CD4-positive, alpha-beta T cell treated with Interferon alpha-2 for 1 hour (primary cell): ENCODE measurements around the gene GRID1.

Experiments
- DNase-seq, 2 donors: peaks; one replicate each; pipeline ENCODE4 v3.0.0-alpha.2; 2020 to 2022

Gene GRID1

DNA sequence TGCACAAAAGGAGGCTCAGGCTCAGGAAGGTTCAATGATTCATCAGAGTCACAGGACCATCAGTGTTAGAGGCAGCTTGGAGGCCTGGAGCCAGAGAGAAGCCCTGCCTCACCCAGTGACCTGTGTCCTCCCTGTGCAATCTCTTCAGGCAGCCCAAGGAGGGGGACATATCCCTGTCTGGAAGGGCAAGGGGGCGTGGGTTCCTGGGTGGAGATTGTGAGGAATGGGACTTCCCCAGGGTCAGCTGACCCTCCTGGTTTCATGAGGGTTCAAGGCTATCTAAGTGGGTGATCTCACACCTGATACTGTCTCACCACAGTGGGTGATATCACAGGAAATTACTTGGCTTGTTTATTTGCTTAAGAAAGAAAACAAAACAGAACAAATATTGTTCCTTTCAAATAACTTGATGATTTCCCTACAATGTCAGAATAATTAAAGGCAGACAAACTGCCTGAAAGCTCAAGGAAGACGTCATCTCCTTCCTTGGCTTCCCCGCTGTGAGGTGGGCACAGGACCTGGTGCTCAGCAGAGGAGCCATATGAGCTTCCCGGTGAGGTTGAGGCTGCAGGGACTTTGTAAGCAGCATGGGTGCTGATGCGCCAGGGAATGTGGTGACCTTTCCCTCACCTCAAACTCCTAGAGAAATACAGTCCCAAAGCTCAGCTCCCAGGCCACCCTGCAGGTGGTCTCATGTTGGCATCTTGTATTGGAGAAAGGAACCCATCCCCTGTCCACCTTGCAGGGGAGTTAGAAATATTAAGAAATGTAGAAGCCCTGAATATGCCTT, 763.2 kb downstream of the GRID1 start:
- peak in 1 of 2 donors; percentile 12 for DNase-seq

DNA sequence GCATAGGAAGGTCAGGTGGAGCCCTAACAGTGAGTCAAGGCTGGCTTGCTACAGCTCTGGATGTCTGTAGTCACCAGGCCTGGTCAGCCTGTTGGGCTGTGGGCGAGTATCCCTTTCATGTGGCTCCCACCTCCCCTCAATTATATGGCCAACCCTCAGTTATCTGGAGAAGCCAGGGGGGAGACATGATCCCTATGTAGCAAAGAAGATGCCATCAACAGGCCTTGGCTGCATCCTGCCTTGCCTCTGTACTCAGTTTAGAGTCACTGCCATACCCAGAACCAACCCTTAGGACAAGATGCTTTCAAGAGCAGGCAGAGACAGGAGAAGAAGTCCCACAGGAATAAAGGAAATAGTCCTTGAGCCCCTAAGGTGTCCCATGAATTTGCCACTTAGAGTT, 763.9 kb downstream of the GRID1 start:
- no peak for DNase-seq

DNA sequence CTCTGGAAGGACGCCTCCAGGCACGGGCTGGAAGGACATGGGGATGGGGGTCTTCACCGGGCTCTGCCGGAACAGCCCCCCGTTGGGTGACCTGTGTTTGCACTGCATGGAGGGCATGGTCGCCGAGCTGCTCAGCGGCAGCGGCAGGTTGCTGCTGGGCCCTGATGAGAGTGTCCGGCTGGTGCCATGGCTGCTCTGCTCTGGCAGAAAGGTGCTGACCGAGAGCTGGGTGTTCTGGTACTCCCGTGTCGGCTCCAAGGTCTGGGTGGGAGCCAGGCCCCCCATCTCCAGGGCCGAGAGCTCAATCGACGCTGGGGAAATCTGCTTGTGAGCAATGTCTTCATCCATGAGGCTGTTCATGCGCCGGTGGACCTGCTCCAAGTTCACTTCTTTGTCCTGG, 764.3 kb downstream of the GRID1 start:
- DNase-seq: no peak

DNA sequence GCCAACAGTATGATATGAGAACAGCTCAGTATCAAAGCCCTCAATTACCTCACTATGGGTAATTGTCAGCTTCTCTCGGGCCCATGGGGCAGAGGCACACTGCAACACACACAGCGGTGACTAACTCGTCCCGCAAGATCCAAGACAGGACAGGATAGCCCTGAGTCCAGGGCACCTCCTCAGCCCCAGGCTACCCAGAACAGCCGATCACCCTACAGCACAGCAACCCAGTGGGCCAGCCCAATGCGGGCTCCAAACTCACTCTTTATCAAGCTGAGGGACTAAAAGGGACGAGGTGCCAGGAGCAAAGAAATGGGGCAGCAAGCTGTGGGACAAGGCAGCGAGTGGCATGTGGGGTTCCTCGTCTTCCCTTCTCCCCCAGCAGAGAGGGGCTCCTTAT, 765.1 kb downstream of the GRID1 start:
- no peak for DNase-seq

DNA sequence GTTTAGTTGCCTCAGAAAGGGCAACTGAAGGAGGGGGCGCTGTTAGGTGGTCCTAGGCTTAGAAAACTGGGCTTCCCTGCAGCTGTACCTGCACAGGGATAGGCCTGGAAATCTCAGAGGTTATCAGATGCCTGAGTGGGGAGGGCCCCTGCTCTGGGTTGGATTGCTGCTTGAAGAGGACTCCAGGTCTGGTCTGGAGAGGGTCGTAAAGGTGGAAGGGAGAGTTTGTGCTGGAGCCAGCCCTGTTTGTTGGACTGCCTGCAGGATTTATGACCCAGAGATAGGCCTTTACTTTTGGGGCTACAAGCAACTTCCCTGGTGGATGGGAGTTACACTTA, 765.9 kb downstream of the GRID1 start:
- no peak for DNase-seq

DNA sequence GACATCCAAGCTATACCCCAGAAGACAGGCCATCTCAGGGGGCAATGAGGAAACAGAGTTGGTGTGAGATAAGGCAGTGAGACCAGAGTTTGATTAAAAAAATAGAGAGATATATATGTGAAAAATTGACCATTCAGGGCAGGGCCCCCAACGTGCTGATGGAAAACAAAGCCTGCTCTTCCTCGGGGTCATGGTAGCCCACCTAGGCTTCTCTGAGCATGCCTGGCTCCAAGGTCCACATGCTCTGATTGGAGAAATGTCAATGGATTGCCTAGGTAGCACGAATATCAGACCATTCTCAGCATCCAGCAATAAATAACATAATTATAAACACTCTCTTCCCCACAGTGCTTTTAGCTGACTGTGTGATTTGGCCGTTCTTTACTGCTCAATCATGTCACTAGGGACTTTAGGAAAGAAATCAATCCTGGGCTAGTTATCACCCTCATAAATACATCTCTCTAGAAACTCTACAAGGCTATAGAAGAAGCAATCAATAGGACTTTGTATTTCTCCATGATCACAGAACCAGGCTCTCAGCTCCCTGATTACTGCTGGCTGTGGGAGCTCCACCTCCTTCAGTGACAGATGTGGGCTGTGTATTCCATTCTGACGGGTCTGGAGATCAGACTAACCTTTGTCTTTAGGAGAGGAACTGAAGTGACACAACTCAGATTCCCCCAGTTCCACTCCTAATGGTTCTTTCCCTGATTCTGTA, 766.4 kb downstream of the GRID1 start:
- no peak for DNase-seq

DNA sequence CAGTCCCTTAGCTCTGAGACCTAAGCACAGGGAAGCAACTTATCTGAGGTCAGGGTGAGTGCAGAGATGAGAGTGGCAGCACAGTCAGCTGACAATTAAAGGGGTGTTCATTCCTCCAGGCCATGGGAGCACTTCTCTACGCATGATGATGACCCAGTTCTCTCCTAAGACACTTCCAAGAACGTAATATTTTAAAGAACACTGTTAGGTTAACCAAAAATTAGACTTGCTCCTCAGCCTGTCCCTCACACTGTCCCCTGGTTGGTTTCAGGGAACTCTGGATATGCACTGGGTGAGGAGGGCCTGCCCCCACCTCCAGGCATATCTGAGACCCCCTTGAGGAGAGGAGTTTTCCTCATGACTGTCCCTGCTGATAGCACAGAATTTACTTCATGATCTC, 767.5 kb downstream of the GRID1 start:
- DNase-seq: no peak

DNA sequence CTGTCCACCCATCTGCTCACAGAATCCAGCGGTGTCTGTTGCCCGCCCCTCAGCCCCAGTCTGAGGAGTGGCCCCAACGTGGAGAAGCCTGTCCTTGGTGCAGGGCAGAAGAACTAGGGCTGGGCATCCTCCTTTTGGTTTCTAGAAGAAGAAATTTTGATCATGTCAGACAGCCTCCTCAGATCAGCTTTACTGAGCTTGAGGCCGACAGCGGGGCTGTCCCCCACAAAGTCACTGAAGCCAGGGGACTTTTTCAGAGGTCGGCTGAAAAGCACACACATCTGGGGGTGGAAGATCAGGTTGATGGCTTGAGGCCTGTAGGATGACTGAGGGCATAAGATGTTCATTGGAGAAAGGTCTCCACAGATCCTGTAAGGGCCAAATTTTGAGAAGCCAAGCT, 767.9 kb downstream of the GRID1 start:
- no peak for DNase-seq

DNA sequence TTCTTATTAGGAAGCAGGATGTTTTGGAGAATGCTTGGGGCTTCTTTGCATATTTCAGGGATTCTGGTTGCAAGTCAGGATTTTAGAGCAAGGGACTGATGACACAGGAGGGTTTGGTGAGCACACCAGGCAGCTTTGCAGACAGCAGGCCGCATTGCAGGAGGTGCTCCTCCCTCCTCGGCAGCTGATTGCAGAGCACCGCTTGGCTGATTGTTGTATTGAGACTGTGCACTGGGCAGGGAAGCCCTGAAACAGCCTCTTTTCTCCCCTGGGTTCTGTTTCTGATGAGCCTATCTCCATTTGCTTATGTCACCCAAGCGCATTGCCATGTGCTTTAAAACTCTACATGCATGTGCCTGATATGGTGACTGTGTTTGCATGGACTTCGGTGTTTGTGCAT, 769.6 kb downstream of the GRID1 start:
- DNase-seq: no peak

DNA sequence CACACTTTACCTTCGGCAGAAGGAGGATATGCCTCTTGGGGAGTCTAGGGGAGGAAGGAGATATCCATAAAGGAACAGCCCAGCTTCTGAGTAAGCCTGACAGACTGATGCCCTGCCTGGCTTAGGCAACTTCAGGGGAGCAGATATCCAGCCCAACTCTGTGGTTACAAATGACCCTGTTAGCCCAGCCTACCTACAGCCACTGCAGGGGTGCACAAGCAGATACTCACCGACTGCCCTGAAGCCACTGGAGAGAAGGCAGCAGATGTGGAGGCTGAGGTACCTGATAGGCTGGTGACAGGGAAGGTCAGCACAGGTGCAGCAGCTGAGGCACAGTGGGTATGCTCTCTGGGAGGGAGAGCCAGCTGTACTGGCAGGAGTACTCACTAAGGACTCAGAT, 770.2 kb downstream of the GRID1 start:
- DNase-seq: no peak

DNA sequence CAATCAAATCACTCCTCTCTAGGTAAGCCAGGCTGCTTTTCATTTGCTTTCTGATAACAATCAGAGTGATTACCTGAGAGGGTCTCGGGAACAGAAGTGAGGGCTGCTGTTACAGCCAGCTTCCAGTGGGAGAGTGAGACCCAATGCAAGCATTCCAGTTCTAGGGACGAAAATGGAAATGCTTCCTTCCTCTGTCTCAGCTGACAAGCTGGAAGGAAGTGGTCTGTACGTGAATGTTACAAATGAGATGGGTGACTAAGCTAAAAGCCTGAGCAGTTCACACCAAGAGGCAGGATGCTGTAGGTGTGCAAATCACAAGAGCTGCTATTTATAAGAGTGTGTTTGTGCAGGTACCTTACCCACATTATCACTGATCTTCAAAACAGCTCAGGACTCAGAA, 772.4 kb downstream of the GRID1 start:
- no peak for DNase-seq

DNA sequence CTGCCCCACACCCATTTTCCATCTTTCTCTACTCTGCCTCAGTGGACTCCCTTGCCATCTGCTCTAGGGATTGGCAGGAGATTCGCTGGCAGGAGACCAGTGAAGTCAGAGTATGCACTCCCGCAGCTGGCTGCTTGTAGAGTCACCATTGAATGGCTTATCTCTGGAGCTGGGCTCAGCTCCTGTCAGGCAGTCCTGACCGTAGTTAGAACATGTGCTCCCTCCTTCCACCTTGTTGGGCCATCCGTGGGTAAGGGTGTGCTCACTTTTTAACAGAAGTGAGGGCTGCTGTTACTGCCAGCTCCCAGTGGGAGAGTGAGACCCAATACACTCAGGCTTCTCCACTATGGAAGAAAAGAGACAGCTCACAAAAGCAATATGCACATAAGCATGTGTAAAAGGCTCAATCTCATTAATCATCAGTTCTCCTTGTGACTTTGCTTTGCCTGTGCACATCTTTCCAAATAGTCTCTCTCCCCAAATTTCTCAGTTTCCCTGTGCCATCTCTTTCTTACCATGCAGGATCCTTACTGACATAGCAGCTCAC, 773.3 kb downstream of the GRID1 start:
- DNase-seq: no peak

DNA sequence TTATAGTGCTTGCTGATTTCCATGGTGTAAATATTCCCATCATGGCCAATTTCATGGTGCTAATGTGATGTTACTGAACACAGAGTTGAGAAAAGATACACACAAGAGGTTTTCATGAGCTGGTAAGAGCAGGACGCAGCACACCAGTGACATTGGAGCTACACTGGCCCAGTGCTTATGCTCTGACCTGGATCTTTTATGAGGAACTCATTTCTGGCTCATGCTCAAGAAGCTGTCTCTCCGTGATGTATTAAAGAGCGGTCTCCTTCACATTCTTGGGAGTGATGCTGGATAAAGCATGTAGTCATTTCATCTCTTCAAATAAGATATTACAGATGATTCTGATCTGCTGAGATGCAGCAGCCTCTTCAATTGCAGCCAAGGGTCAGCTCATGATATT, 785.2 kb downstream of the GRID1 start:
- no peak for DNase-seq

DNA sequence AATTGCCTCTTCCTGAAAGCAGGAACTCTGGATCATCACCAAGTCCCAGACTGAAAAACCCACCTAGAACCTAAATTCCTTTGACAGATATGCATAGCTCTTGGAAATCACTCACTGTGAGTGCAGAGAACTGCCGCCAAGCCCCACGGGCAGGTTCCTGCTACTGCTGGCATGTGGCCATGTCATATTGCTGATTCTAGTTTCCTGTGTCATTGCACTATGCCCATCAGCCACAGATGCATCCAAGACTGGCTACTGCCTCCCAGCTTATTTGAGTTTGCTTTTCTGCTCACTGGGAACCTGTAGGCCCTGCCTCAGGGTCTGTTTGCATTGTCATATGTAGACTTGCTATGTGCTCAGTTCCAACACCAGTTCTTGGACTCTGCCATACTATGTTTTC, 786.0 kb downstream of the GRID1 start:
- no peak for DNase-seq

DNA sequence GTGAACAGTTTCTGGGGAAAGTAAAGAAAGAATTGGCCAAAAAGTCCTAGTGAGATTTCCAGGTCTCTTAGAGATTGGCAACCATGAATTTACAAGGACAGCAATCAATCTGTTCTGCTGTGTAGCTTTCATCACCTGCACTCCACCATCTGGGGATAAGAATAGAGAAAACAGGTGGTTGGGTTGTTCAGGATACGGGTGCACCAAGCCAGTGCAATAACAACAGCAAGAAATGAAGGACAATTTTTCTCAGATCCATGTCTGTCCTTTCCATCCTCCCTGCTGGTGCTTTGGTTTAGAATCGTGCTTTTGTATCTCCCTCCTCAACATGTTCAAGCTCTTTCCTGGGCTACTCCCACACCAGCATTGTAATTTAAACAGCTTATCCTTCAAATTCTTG, 787.7 kb downstream of the GRID1 start:
- DNase-seq: no peak

DNA sequence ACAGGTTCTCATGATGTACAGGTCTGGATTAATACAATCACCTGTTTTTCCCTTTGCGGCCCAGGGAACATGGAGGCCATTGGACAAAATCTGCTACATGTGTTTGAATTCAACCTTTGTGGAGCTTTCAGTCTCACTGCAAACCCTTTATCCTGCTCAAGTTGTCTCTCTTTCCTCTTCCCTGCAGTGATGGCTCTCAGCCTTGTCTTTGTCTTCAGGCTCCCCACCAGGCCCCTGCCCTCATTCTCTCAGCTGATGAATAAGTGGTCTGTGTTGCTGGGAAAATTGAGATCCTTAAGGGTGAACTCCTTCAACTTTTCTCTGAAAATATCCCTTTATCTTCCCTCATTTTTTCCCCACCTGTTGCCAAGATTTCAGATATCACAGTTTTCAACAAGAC, 791.2 kb downstream of the GRID1 start:
- no peak for DNase-seq

DNA sequence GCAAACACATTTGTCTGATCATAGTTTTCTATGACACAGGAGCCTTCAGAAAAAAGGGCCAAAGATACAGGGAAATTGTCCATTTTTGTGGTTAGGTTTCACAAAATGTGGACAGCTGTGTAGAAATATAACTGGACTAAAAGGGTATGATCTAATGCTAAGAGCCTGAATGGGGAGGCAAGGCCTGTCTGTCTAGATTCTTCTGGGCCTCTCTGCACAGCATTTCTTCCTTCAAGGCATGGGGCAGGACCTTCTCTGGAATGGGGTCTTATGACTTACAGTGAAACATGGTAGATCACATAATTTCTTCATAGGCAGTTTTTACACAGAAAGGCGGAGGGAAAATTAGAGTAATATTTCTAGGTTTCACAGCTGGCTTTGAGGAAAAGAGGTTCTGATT, 795.7 kb downstream of the GRID1 start:
- DNase-seq: no peak

DNA sequence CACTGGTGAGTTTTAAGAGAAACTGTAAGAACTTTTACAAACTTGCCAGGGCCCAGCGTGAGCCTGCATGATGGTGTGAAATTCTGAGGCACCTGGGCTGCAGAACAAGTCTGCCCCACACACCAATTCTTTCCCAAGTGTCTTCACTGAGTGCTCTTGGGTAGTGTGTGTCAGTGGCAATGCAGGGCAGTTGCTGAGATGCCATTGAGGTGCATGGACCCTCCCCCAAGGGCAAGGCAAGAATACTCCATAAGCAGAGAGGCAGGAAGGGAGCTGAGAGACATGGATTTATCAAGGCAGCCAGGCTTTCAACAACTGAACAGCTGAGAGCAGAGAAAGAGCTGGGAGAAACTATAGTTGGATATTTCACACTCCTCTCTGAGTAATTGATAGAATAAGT, 801.2 kb downstream of the GRID1 start:
- DNase-seq: no peak

DNA sequence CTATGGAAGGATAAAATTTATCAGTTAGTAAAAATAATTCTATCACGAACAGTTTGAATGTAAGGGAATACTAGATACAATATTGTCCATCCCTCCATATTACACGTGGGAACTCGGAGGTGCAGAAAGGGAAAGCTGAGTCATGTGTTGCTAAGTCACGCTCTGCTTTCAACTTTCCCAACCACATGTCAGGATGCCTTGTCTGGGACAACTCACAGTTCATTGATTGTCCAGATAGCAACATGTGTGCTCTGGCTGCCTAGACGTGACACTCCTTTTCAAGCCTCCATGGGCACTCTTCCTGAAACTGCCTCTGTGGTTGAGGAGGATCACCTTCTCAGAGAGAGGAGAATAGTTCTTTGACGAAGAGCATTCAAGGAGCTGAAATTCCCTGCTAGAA, 808.1 kb downstream of the GRID1 start:
- no peak for DNase-seq

DNA sequence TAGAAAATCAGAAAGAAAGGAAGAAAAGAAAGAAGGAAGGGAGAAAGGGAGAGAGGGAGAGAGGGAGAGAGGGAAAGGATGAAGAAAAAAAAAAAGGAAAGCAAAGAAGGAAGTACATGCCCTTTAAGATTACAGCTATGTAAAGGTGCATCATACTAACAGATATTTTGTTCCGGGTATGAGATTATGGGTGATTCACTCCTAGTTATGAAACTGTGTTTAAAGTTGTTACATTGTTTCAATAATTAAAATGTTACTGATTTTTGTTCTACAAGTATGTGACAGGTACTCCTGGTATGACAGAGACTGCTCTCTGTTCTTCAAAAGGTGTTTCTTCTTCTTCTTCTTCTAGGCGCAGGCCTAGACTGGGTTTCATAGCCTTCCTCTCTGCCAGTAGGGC, 808.9 kb downstream of the GRID1 start:
- no peak for DNase-seq

DNA sequence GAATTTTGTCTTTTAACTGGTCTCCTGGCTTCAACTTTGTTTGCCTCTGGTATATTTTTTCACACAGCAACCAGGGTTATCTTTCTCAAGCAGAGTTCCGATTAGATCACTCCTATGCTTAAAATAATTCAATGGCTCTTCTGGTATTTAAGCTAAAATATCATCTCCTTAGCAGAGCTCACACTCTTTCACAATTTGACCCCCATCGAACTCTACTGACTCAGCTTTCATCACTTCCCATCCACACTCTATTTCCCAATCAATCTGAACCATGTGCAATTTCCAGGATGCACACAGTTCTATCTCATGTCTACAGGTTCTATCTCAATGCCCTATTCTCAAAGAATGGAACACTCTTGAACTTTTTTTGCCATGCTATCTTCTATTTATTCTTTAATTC, 809.5 kb downstream of the GRID1 start:
- DNase-seq: no peak
